Ascending aorta (tissue), 2 donors: ENCODE measurements around the gene CGB2. TPM values are rescaled to one million over a fixed set of nuclear protein-coding genes. Genes with fewer than 3 reads are reported as not detected.
"Not testable (repeated sequence)": the region's sequence is repeated elsewhere in the genome, so short reads cannot be mapped to it uniquely, and the experiment has no call there.

Experiments used
- DNase-seq, 2 donors: peaks; one replicate each; pipeline ENCODE4 v3.0.0-alpha.2; 2019; ENCODE audit warnings: low spot score in 2 of 2
- H3K27ac ChIP-seq, 2 donors: fragments of 200-600 bp; sonication (generic); one replicate each; pipeline ENCODE4 v1.5.1; 2016 to 2017; ENCODE audit warnings: mild to moderate bottlenecking in 1 of 2
- H3K27me3 ChIP-seq: fragments of 200-600 bp; sonication (generic); one replicate; pipeline ENCODE4 v1.5.1; 2017
- H3K36me3 ChIP-seq, 2 donors: fragments of 200-600 bp; sonication (generic); one replicate each; pipeline ENCODE4 v1.5.1; 2016
- H3K4me1 ChIP-seq, 2 donors: fragments of 200-600 bp; sonication (generic); one replicate each; pipeline ENCODE4 v1.5.1; 2016 to 2017; ENCODE audit warnings: mild to moderate bottlenecking in 1 of 2
- H3K4me3 ChIP-seq, 2 donors: fragments of 200-600 bp; sonication (generic); one replicate each; pipeline ENCODE4 v1.5.1; 2016 to 2017; ENCODE audit warnings: mild to moderate bottlenecking in 1 of 2
- H3K9me3 ChIP-seq, 2 donors: fragments of 200-600 bp; sonication (generic); one replicate each; pipeline ENCODE4 v1.5.1; 2016
- intact Hi-C: fragments of 100-400 bp; cut with DNase I; formaldehyde crosslinking; loops from one replicate; pipeline ENCODE4 v1.15.1; 2023
- total RNA-seq: library from RNA; depleted of rRNA; stranded (reverse); fragments of >200 nt; gene quantifications from one replicate; pipeline ENCODE4 v1.1.0, GENCODE V29; 2016
- TF ChIP-seq, protein P1 (sequence below), 3 experiments: fragments of 200-600 bp in 2 of 3; fragments of 450-650 bp in 1 of 3; sonication (generic) in 2 of 3; IDR thresholded peaks; one replicate each; pipeline ENCODE4 v1.5.1; 2016 to 2019; ENCODE audit warnings: antibody characterized with exemption in 3 of 3, mild to moderate bottlenecking in 1 of 3, moderate library complexity in 1 of 3

Gene CGB2
- total RNA-seq, 1 donor from 2014 or later = not detected

DNA sequence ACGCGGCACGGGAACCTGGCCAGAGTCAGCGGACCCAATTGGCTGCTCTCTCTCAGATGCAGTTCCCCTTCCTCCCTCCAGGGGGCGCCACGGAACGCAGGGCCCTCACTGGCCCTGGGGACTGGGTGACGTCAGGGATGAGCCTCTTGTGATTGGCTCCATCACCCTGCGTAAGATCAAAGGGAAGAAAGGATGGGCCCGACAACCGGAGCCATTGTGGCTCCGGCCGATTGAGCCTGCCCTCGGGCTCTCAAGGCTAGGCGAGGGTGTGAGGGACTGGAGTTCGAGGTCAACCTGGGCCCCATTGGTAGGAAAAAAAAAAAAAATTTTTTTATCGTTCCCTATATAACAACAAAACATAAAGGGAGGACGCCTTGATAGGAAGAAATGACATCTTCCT, 5.1 kb downstream of the CGB2 start, which contains the start of gene CGB1:
TSS of gene CGB1 (minus strand) at position 81 of the 400 bp plus-strand sequence. CDS start 184 bp downstream, outside the sequence.
- TF ChIP-seq, protein P1, sequence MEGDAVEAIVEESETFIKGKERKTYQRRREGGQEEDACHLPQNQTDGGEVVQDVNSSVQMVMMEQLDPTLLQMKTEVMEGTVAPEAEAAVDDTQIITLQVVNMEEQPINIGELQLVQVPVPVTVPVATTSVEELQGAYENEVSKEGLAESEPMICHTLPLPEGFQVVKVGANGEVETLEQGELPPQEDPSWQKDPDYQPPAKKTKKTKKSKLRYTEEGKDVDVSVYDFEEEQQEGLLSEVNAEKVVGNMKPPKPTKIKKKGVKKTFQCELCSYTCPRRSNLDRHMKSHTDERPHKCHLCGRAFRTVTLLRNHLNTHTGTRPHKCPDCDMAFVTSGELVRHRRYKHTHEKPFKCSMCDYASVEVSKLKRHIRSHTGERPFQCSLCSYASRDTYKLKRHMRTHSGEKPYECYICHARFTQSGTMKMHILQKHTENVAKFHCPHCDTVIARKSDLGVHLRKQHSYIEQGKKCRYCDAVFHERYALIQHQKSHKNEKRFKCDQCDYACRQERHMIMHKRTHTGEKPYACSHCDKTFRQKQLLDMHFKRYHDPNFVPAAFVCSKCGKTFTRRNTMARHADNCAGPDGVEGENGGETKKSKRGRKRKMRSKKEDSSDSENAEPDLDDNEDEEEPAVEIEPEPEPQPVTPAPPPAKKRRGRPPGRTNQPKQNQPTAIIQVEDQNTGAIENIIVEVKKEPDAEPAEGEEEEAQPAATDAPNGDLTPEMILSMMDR (IDR thresholded peaks at IDR 0.05) = peak in 2 of 3 experiments; percentile 15 to 16

GRCh38 chr19:49038111-49038510, 6.4 kb downstream of the CGB2 start:
- H3K4me3 ChIP-seq, intact Hi-C loops, H3K9me3 ChIP-seq: not testable (repeated sequence)

More for the DNA sequence above, 5.1 kb downstream of the CGB2 start, which contains the start of gene CGB1:
- DNase-seq, H3K27ac ChIP-seq, H3K9me3 ChIP-seq, intact Hi-C loops, H3K4me3 ChIP-seq, H3K4me1 ChIP-seq, H3K27me3 ChIP-seq, H3K36me3 ChIP-seq: not testable (repeated sequence)

GRCh38 chr19:49038557-49039276, 7.0 kb downstream of the CGB2 start:
- H3K36me3 ChIP-seq, H3K27me3 ChIP-seq, DNase-seq, H3K4me3 ChIP-seq, H3K4me1 ChIP-seq, intact Hi-C loops, H3K27ac ChIP-seq, H3K9me3 ChIP-seq: not testable (repeated sequence)

More at GRCh38 chr19:49038111-49038510, 6.4 kb downstream of the CGB2 start:
- DNase-seq, H3K27ac ChIP-seq, H3K4me1 ChIP-seq, H3K27me3 ChIP-seq, H3K36me3 ChIP-seq: not testable (repeated sequence)

- H3K27me3 ChIP-seq, DNase-seq, intact Hi-C loops, H3K9me3 ChIP-seq, H3K27ac ChIP-seq, H3K4me3 ChIP-seq, H3K4me1 ChIP-seq, H3K36me3 ChIP-seq: not testable (repeated sequence)
Measured at GRCh38 chr19:49039736-49040135, 8.0 kb downstream of the CGB2 start.

- Histone ChIP-seq H3K4me3 (no peak overlapping the region), H3K9me3 (no peaks in the 10 kb centered on the region), H3K27me3 (no peaks in the 10 kb centered on the region), H3K36me3 (no peaks in the 10 kb centered on the region), H3K27ac (no peak overlapping the region), H3K4me1 (no peaks in the 10 kb centered on the region)
- DNase-seq = no peak
- intact Hi-C loops = no loop called here
- TF ChIP-seq, protein P1 (IDR thresholded peaks at IDR 0.05) = no peak
Measured at GRCh38 chr19:49042177-49042576, 10.5 kb downstream of the CGB2 start.

- H3K27me3 ChIP-seq, H3K4me1 ChIP-seq, H3K4me3 ChIP-seq, H3K27ac ChIP-seq, H3K36me3 ChIP-seq, H3K9me3 ChIP-seq, intact Hi-C loops, DNase-seq: not testable (repeated sequence)
Measured at GRCh38 chr19:49042666-49043065, 11.0 kb downstream of the CGB2 start.

GRCh38 chr19:49043548-49043947, 11.9 kb downstream of the CGB2 start, which contains the start of gene CGB5:
CGB5 (plus strand) TSS chr19:49043848; CDS start chr19:49044210, 362 bp downstream.
- H3K27me3 ChIP-seq, H3K4me3 ChIP-seq, H3K27ac ChIP-seq, DNase-seq, H3K9me3 ChIP-seq, H3K4me1 ChIP-seq, intact Hi-C loops, H3K36me3 ChIP-seq: not testable (repeated sequence)

DNA sequence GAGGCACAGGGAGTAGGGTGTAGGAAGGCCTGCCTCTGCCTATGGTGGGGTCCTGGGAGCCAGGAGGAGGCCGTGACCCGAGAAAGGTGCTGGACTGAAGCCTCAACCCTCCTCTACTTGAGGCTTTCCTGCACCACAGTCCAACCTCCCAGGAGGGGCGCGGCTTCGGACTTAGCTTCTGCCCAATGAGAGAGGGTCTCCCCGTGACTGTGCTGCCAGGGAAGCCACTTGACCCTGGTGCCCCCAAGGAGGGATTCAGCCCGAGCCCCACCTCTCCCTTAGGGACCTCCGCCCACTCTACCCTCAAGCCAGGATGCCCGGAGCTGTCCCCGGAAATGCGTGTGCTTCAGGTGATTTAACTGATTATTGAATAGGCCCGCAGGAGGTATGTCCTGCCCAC, 17.3 kb downstream of the CGB2 start, which contains the start of gene CGB8:
TSS of gene CGB8 (minus strand) at position 101 of the 400 bp plus-strand sequence. CDS start 372 bp downstream, outside the sequence.
- intact Hi-C loops = not testable (repeated sequence)

GRCh38 chr19:49049834-49050233, 18.1 kb downstream of the CGB2 start:
- intact Hi-C loops, H3K27me3 ChIP-seq, H3K4me3 ChIP-seq, H3K36me3 ChIP-seq, H3K4me1 ChIP-seq, DNase-seq, H3K9me3 ChIP-seq, H3K27ac ChIP-seq: not testable (repeated sequence)

More for the DNA sequence above, 17.3 kb downstream of the CGB2 start, which contains the start of gene CGB8:
- not testable (repeated sequence) for H3K36me3 ChIP-seq, H3K4me3 ChIP-seq, H3K27ac ChIP-seq, H3K9me3 ChIP-seq, DNase-seq, H3K4me1 ChIP-seq, H3K27me3 ChIP-seq

DNA sequence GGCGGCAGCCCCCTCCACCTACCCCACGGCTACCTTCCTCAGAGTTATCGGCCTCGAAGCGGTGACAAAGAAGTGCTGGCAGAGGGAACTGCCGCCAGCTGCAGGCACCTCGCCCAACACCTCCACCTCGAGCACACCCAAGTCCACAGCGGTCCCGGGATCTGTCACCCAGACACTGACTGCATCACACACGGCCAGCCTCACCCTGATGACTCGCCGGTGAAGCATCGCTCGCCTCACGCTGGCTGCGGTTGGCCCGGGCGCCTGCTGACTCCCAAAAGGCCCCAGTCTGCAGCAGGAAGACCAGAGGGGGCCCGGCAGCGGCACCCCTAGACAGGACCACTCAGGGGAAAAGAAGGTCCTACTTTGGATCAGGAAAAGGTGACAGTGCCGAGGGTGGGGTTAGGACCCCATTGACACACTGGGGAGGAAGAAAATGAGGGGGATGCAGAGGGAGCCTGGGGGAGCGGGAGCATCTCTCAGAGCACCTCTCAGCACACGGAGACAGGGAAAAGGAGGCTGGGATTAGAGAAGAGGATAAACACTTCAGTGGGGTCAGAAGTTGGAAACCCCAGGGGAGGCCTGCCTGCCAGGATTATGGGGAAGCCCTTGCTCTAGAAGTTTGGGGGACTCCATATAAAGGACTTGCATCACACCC, 18.8 kb downstream of the CGB2 start:
- H3K27ac ChIP-seq, DNase-seq, intact Hi-C loops, H3K36me3 ChIP-seq, H3K27me3 ChIP-seq, H3K4me3 ChIP-seq, H3K4me1 ChIP-seq, H3K9me3 ChIP-seq: not testable (repeated sequence)
